H1 (cell line): ENCODE data around the gene CAMK1.

Experiments
- EZH2 ChIP-seq: fragments of 200-600 bp; sonication (generic); IDR thresholded peaks from 2 replicates; pipeline ENCODE4 v1.7.1; 2012; ENCODE audit warnings: low read depth, mild to moderate bottlenecking, moderate library complexity, low read length, inconsistent platforms; ENCODE audit not compliant: severe bottlenecking
- POLR2A ChIP-seq, 2 experiments: IDR thresholded peaks; 1 replicate in 1 of 2; 2 replicates in 1 of 2; pipeline ENCODE4 v1.6.1; 2011; ENCODE audit warnings: low read depth in 2 of 2, low read length in 2 of 2, mild to moderate bottlenecking in 2 of 2; ENCODE audit errors: control extremely low read depth in 1 of 2
- POLR2AphosphoS5 ChIP-seq: IDR thresholded peaks from 2 replicates; pipeline ENCODE4 v1.6.1; 2011; ENCODE audit warnings: low read depth, low read length

DNA sequence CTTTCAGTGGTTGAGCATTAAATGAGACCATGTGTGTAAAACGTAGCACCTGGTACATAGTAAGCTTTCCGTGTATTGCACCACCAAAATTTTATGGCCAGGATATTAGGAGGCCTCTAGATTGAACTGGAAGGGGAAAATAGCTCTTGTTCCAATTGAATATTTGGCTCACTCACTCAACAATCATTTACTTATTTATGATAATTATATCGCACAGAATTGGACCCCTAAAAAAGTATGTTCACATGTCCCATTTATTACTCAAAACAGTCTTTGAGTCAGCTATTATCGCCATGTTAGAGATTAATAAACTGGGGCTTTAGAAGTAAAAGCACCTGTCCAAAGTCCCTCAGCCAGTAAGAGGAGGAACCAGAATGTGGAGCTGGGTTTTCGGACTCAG is 35.2 kb upstream of the CAMK1 start:
- no peak for TF ChIP-seq POLR2AphosphoS5
- TF ChIP-seq EZH2: no peak
- TF ChIP-seq POLR2A (IDR thresholded peaks at IDR 0.05; ENCODE audit: control extremely low read depth in 1 of 2, low read depth in 2 of 2, low read length in 2 of 2): no peak
